Common myeloid progenitor, CD34-positive (primary cell): Measurements from ENCODE around the gene LEP.
A peak's percentile ranks its signal among the peaks of the same experiment; 100 is the strongest.

Experiments
- CTCF ChIA-PET: fragments of 350-600 bp; sonication (Branson Sonifier 250); formaldehyde crosslinking; loops from one replicate; lab custom pipeline; 2021; ENCODE audit warnings: antibody characterized with exemption; lab: Charles Lee
- POLR2A ChIA-PET: fragments of 350-600 bp; sonication (Branson Sonifier 250); formaldehyde crosslinking; loops from one replicate; lab custom pipeline; 2021; ENCODE audit warnings: antibody characterized with exemption; lab: Charles Lee
- DNase-seq, 3 donors: peaks; one replicate each; pipeline versions ENCODE4 v3.0.0 to v3.0.0-alpha.2; 2013
- H3K27ac ChIP-seq, 2 experiments: 1 replicate in 1 of 2; 2 replicates in 1 of 2; pipeline ENCODE4 v1.7.0; 2013; ENCODE audit warnings: inconsistent platforms in 2 of 2, low read length in 2 of 2, mild to moderate bottlenecking in 2 of 2, low read depth in 1 of 2, moderate library complexity in 1 of 2; ENCODE audit not compliant: severe bottlenecking in 2 of 2, insufficient read depth in 1 of 2, poor library complexity in 1 of 2
- H3K27me3 ChIP-seq, 5 experiments: replicated peaks in 2 of 5; 1 replicate in 3 of 5; 2 replicates in 2 of 5; pipeline versions ENCODE4 v1.6.1 to v1.7.0; 2013; ENCODE audit warnings: low read length in 4 of 5, mild to moderate bottlenecking in 2 of 5, moderate library complexity in 2 of 5, inconsistent platforms in 1 of 5; ENCODE audit not compliant: insufficient read depth in 5 of 5, control insufficient read depth in 4 of 5
- H3K36me3 ChIP-seq, 4 experiments: 1 replicate in 2 of 4; 2 replicates in 2 of 4; pipeline versions ENCODE4 v1.6.1 to v1.7.0; 2013; ENCODE audit warnings: low read length in 3 of 4, control low read depth in 1 of 4, mild to moderate bottlenecking in 1 of 4; ENCODE audit not compliant: control insufficient read depth in 4 of 4, insufficient read depth in 4 of 4
- H3K4me1 ChIP-seq, 4 experiments: 1 replicate in 3 of 4; 2 replicates in 1 of 4; pipeline versions ENCODE4 v1.6.1 to v1.7.1; 2013; ENCODE audit warnings: low read length in 3 of 4, mild to moderate bottlenecking in 3 of 4, control low read depth in 1 of 4, inconsistent platforms in 1 of 4, moderate library complexity in 1 of 4; ENCODE audit not compliant: control insufficient read depth in 4 of 4, insufficient read depth in 4 of 4; ENCODE audit errors: control extremely low read depth in 1 of 4
- H3K4me3 ChIP-seq, 7 experiments: 1 replicate in 4 of 7; 2 replicates in 3 of 7; pipeline versions ENCODE4 v1.5.1 to v1.7.0; 2013; ENCODE audit warnings: mild to moderate bottlenecking in 7 of 7, low read length in 6 of 7, moderate library complexity in 6 of 7, inconsistent platforms in 2 of 7, low read depth in 2 of 7, control low read depth in 1 of 7; ENCODE audit not compliant: insufficient read depth in 4 of 7, control insufficient read depth in 1 of 7; ENCODE audit errors: extremely low read depth in 1 of 7
- H3K9me3 ChIP-seq, 5 experiments: 1 replicate in 4 of 5; 2 replicates in 1 of 5; pipeline versions ENCODE4 v1.6.1 to v1.7.1; 2013; ENCODE audit warnings: low read length in 4 of 5, mild to moderate bottlenecking in 2 of 5, inconsistent platforms in 1 of 5, low read depth in 1 of 5, moderate library complexity in 1 of 5; ENCODE audit not compliant: control insufficient read depth in 4 of 5, insufficient read depth in 2 of 5; ENCODE audit errors: control extremely low read depth in 1 of 5
- WGBS: methylation state at CpG from one replicate; pipeline ENCODE4 v1.1.5; 2013; ENCODE audit not compliant: insufficient coverage; 5-methylcytosine and 5-hydroxymethylcytosine counted together

Gene LEP

DNA sequence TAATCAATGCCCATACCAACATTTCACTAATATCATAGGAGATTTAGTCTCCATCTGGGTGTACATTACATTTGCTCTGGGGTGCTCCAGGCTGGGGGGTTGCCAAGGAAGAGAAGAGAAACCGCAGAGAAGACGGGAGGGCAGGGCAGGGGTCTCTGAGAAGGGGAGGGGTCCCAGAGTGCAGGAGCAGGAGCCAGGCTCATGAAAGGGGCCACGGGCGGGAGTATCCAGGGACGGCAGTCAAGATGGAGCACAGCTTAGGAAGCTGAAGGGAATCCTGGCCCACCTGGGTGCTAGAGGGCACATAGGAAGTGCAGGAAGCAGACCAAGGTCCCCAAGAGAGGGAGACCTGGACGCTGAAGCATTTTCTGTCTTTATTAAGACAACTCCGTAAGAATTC is 2.2 kb downstream of the LEP start:
- Histone ChIP-seq H3K27me3 (peaks cover 0 to 17% (median 4%) of the 10 kb centered on the region in 5 experiments), H3K27ac (no peak overlapping the region), H3K4me3 (no peak overlapping the region), H3K4me1 (no peaks in the 10 kb centered on the region), H3K9me3 (peaks cover 0 to 24% (median 23%) of the 10 kb centered on the region in 5 experiments), H3K36me3 (no peaks in the 10 kb centered on the region)
- POLR2A ChIA-PET = no interaction called here
- WGBS = 98% methylated on average over 7 of the region's 7 CpGs
- CTCF ChIA-PET = no interaction called here
- no peak for DNase-seq

DNA sequence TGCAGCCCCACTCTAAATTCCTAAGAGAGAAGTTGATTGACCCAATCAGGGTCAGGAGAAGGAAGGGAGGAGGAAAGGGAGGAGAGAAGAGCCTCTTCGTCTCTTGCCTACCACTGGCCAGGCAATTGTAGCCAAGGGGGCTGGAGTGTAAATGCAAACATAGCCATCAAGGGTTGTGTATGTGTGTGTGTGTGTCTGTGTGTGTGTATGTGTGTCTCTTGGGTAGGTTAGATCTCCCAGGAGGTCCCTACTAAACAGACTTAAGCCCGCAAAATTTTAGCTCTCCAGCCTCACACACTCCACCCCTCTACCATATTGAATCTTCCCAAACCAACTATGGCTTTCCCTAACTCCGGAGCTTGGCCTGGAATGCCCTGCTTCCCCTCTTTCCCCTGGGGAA is 3.8 kb downstream of the LEP start:
- Histone ChIP-seq H3K27me3 (peaks cover 0 to 17% (median 4%) of the 10 kb centered on the region in 5 experiments), H3K9me3 (peaks cover 0 to 16% (median 15%) of the 10 kb centered on the region in 5 experiments), H3K36me3 (no peaks in the 10 kb centered on the region), H3K4me1 (no peaks in the 10 kb centered on the region), H3K27ac (no peak overlapping the region), H3K4me3 (no peak overlapping the region)
- no peak for DNase-seq
- WGBS = 100% methylated on average over 2 of the region's 3 CpGs
- CTCF ChIA-PET = interaction anchor here (0.9 to 2.1 kb wide), 2 partner anchors 20 to 43 kb away, joined by 3 to 4 read pairs; no protein-coding TSS in a partner anchor
- POLR2A ChIA-PET = interaction anchor here (0.7 kb wide), 1 partner anchor 74 kb away, joined by 3 read pairs; no protein-coding TSS in a partner anchor

DNA sequence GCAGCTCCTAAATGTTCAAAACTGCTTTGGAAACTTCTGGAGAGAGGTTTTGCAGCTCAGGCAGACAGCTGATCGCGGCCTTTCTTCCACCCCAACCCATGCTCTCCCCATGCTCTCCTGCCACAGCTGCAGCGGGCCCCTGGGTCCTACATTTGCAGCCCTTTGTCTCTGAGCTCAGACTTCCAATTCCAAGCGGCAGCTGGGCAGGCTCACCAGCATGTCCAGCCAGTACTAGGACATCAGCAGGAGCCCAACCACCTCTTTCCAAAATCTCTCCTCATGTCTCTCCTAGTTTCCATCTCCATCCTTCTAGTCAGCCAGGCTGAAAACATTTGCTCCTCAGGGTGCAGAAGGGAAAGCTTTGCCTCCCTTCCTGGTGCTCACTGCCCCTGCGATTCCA is 6.0 kb downstream of the LEP start:
- 92% methylated on average over 4 of the region's 5 CpGs for WGBS
- Histone ChIP-seq H3K27ac (no peak overlapping the region), H3K27me3 (peaks cover 0 to 2% (median 0%) of the 10 kb centered on the region in 5 experiments), H3K4me1 (no peaks in the 10 kb centered on the region), H3K36me3 (no peaks in the 10 kb centered on the region), H3K4me3 (no peak overlapping the region), H3K9me3 (no peaks in the 10 kb centered on the region)
- DNase-seq = no peak
- ChIA-PET POLR2A (no interaction called here), CTCF (interaction anchor here (1.0 kb wide), 1 partner anchor 29 kb away, joined by 3 read pairs; no protein-coding TSS in a partner anchor)

DNA sequence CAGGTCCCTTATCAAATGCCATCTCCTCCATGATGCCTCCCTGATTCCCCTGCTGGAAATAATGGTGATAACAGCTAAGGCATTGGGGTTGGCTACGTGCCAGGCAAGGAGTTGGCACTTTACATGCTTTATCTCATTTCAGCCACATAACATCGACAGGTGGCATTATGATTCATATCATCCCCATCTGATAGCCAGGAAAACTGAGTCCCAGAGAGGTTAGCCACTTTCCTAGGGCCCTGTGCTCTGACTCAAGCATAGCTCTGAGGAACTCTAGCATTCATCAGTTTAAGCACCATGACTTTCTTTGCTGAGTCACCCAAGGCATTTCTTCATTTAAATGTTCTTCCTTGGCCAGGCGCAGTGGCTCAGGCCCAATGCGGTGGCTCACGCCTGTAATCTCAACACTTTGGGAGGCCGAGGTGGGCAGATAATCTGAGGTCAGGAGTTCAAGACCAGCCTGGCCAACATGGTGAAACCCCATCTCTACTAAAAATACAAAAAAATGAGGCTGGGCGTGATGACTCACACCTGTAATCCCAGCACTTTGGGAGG is 6.6 kb downstream of the LEP start:
- no peaks in the 10 kb centered on the region for H3K9me3 ChIP-seq
- no peaks in the 10 kb centered on the region for H3K4me1 ChIP-seq
- H3K27me3 ChIP-seq = peaks cover 0 to 2% (median 0%) of the 10 kb centered on the region in 5 experiments
- H3K36me3 ChIP-seq = no peaks in the 10 kb centered on the region
- WGBS = 89% methylated on average over 4 of the region's 7 CpGs
- H3K27ac ChIP-seq = no peak overlapping the region
- peak in 2 of 3 donors; percentile 32 to 41 for DNase-seq
- POLR2A ChIA-PET = no interaction called here
- H3K4me3 ChIP-seq = no peak overlapping the region
- CTCF ChIA-PET = interaction anchor here (1.0 kb wide), 1 partner anchor 28 kb away, joined by 3 read pairs; no protein-coding TSS in a partner anchor

DNA sequence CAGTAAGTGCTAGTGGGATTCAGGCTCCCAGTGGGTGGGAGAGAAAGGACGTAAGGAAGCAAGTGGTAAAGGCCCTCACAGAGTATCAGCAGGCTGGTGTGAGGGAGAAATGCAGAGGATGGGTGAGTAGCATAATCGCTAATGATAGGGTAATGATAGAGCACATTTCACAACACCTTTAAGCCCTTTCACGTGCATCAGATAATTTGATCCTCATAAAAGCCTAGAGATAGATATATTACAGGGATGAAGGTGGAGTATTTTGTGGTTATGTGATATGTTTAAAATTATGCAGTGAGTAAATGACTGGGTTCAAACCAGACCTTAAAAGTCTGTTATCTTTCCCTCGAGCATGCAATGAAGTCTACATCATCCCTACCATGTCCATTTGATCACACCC is 10.3 kb downstream of the LEP start:
- Histone ChIP-seq H3K4me1 (no peaks in the 10 kb centered on the region), H3K9me3 (peaks cover 0 to 2% (median 0%) of the 10 kb centered on the region in 5 experiments), H3K27me3 (no peaks in the 10 kb centered on the region), H3K4me3 (no peak overlapping the region), H3K36me3 (no peaks in the 10 kb centered on the region), H3K27ac (no peak overlapping the region)
- WGBS = no CpG with 5 or more reads among the region's 4 CpGs
- CTCF ChIA-PET = no interaction called here
- POLR2A ChIA-PET = no interaction called here
- DNase-seq = no peak

DNA sequence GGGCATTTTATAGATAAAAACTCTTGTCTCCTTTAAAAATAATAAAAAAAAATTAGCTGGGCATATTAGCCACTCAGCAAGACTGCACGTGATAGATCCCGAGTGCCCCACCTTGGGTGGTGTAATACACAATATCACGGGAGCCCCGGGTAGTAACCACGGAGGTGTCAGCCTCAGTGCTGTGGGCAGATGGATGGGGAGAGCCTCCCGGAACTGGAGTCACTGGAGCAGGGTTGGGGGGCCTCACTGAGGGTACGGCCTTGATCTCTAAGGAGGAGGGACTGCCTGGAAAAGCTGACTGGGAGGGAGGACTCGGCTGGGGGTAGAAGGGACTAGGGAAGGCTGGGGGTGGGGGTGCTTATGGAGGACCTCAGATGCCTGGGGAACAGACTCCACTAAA is 12.6 kb downstream of the LEP start:
- ChIA-PET POLR2A (no interaction called here), CTCF (interaction anchor here (0.9 to 1.2 kb wide), 2 partner anchors 43 to 69 kb away, joined by 3 to 4 read pairs; no protein-coding TSS in a partner anchor)
- no peaks in the 10 kb centered on the region for H3K36me3 ChIP-seq
- H3K27me3 ChIP-seq = no peaks in the 10 kb centered on the region
- H3K4me3 ChIP-seq = no peak overlapping the region
- DNase-seq = no peak
- H3K4me1 ChIP-seq = no peaks in the 10 kb centered on the region
- peaks cover 0 to 2% (median 0%) of the 10 kb centered on the region in 5 experiments for H3K9me3 ChIP-seq
- H3K27ac ChIP-seq = no peak overlapping the region
- WGBS = 96% methylated on average over 8 of the region's 8 CpGs

DNA sequence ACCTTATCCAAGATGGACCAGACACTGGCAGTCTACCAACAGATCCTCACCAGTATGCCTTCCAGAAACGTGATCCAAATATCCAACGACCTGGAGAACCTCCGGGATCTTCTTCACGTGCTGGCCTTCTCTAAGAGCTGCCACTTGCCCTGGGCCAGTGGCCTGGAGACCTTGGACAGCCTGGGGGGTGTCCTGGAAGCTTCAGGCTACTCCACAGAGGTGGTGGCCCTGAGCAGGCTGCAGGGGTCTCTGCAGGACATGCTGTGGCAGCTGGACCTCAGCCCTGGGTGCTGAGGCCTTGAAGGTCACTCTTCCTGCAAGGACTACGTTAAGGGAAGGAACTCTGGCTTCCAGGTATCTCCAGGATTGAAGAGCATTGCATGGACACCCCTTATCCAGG is 13.4 kb downstream of the LEP start:
- no peak for DNase-seq
- no peaks in the 10 kb centered on the region for H3K27me3 ChIP-seq
- CTCF ChIA-PET = interaction anchor here (0.9 kb wide), 1 partner anchor 68 kb away, joined by 3 read pairs; no protein-coding TSS in a partner anchor
- no peak overlapping the region for H3K4me3 ChIP-seq
- no peaks in the 10 kb centered on the region for H3K4me1 ChIP-seq
- POLR2A ChIA-PET = no interaction called here
- 100% methylated on average over 4 of the region's 5 CpGs for WGBS
- H3K27ac ChIP-seq = no peak overlapping the region
- H3K9me3 ChIP-seq = peaks cover 0 to 2% (median 0%) of the 10 kb centered on the region in 5 experiments
- H3K36me3 ChIP-seq = no peaks in the 10 kb centered on the region
